CD4-positive, alpha-beta T cell treated with Interleukin-17A for 4 hours (primary cell): ENCODE data around the gene PCDHGA4.
"Not testable (repeated sequence)": the region's sequence is repeated elsewhere in the genome, so short reads cannot be mapped to it uniquely, and the experiment has no call there.

Experiments used
- DNase-seq: peaks from one replicate; pipeline ENCODE4 v3.0.0-alpha.2; 2020; ENCODE audit warnings: mixed read lengths

The PCDHGA4 gene

DNA sequence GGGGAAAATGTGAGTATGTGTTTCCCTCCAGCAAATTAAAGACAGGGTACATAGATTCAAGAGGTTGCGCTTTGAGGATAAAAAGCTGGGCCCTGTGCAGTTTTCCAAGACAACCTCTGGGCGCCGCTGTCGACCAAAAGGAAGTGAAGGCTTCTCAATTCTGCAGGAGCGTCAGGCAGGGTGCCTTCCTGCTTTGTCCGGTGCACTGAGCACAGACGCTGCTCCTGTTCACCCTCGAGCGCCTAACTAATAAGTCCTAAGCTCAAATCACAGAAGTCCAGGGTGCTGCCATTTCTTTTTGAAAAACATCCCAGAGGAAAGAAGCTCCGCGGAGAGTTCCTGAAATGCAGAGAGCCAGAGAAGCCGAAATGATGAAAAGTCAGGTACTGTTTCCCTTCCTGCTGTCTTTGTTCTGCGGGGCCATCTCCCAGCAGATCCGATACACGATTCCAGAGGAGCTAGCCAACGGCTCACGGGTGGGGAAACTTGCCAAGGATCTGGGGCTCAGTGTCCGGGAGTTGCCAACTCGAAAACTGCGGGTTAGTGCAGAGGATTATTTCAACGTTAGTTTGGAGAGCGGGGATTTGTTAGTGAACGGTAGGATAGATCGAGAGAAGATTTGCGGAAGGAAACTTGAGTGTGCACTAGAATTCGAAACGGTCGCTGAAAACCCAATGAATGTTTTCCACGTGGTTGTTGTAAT, 4.8 kb upstream of the PCDHGA4 start, which contains the start of gene PCDHGB1:
PCDHGB1 (plus strand) TSS at position 183 of the 703 bp plus-strand sequence; CDS start at position 345, 162 bp downstream.
- peak; percentile 44 for DNase-seq

DNA sequence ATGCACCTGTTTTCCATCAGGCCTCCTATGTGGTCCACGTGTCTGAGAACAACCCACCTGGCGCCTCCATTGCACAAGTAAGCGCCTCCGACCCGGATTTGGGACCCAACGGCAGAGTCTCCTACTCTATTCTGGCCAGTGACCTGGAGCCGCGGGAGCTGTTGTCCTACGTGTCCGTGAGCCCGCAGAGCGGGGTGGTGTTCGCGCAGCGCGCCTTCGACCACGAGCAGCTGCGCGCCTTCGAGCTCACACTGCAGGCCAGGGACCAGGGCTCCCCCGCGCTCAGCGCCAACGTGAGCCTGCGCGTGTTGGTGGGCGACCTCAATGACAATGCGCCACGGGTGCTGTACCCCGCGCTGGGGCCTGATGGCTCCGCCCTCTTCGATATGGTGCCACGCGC, 3.2 kb upstream of the PCDHGA4 start:
- DNase-seq: no peak

DNA sequence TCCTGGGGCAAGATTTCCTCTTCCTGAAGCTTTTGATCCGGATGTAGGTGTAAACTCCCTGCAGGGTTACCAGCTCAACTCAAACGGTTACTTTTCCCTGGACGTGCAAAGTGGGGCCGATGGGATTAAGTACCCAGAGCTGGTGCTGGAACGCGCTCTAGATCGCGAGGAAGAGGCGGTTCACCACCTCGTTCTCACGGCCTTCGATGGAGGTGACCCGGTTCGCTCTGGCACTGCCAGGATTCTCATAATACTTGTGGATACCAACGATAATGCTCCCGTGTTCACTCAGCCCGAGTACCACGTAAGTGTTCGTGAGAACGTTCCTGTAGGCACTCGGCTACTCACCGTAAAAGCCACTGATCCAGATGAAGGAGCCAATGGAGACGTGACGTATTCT, 820 bp downstream of the PCDHGA4 start:
- no peak for DNase-seq

DNA sequence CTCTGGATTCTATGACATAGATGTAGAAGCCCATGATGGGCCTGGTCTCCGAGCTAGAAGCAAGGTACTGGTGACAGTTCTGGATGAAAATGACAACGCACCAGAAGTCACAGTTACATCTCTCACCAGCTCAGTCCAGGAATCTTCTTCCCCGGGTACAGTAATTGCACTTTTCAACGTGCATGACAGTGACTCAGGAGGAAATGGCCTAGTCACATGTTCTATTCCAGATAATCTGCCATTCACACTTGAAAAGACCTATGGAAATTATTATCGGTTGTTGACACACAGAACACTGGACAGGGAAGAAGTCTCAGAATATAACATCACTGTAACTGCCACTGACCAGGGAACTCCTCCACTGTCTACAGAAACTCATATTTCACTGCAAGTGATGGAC, 1.3 kb downstream of the PCDHGA4 start:
- no peak for DNase-seq

DNA sequence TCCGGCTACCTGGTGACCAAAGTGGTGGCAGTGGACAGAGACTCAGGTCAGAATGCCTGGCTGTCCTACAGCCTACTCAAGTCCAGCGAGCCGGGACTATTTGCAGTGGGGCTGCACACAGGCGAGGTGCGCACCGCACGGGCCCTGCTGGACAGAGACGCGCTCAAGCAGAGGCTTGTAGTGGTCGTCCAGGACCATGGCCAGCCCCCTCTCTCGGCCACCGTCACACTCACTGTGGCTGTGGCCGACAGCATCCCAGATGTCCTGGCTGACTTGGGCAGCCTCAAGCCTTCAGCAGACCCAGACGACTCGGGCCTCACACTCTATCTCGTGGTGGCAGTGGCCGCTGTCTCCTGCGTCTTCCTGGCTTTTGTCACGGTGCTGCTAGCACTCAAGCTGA, 2.1 kb downstream of the PCDHGA4 start:
- DNase-seq: no peak

DNA sequence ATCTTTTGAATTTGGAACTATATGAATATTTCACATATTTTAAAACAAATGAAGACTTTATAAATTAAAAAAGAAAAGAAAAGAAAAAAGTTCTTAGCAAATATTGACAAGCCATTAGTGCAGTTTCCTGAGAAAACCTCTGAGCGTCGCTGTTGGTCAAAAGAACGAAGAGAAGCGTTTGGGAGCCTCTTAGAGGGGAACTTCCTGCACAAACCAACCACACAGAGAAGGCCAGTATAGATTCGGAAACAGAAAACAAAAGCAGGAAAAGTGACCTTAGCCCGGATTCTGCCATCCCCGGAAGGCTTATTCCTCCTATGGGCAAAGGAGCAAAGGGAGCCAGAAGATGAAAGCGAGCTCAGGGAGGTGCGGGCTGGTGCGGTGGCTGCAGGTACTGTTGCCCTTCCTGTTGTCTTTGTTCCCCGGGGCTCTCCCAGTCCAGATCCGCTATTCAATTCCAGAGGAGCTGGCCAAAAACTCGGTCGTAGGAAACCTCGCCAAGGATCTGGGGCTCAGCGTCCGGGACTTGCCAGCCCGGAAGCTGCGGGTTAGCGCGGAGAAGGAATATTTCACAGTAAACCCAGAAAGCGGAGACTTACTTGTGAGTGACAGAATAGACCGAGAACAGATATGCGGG, 5.1 kb downstream of the PCDHGA4 start, which contains the start of gene PCDHGB2:
PCDHGB2 (plus strand) TSS at position 205 of the 637 bp plus-strand sequence; CDS start at position 347, 142 bp downstream.
- no peak for DNase-seq

DNA sequence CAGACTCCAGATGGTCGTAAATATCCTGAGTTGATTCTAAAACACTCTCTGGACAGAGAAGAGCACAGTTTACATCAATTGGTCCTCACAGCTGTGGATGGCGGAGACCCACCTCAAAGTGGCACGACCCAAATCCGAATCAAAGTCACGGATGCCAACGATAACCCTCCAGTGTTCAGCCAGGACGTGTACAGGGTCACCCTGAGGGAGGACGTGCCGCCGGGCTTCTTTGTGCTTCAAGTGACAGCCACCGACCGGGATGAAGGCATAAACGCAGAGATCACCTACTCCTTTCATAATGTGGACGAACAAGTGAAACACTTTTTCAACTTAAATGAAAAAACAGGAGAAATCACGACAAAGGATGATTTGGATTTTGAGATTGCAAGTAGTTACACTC, 5.9 kb downstream of the PCDHGA4 start:
- DNase-seq: no peak

DNA sequence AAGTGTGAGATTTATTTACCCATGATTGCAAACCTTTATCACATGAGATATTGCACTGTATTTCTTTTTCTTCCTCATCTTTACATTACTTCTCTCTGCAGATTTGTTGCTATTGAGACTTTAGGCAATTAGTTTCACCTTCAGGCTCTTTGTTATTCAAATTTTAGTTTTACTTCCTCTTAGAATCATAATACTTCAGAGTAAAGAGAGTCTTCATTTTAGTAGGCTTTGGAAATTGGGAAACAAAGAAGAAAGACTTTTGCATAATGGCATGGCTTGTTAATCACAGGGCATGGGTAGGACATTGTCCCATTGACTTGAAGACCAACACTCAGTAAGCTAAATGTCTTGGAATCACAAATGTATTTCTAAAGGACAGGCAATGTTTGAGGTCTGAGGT, 7.9 kb downstream of the PCDHGA4 start:
- no peak for DNase-seq

DNA sequence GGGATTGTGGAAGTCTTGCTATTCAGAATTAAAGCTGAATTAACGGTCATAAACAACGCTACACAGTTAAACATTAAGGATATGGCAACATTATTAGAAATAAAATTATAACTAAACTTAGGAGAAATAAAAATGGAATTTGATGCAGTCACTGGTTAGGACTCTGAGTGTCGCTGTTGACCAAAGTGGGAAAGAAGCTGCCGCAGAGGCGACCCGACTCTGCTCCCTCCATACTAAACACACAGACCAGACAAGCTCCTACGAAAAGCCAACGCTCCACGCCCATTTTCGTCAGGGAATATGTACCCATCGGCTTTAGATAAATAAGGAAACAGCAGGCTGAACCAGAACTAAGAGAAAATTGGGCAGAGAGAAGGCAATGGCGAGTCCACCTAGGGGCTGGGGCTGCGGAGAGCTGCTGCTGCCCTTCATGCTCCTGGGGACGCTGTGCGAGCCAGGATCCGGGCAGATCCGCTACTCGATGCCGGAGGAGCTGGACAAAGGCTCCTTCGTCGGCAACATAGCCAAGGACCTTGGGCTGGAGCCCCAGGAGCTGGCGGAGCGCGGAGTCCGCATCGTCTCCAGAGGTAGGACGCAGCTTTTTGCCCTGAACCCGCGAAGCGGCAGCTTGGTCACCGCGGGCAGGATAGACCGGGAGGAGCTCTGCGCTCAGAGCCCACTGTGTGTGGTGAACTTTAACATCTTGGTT, 9.3 kb downstream of the PCDHGA4 start, which contains the start of gene PCDHGA5:
PCDHGA5 (plus strand) TSS at position 211 of the 709 bp plus-strand sequence; CDS start at position 380, 169 bp downstream.
- no peak for DNase-seq

DNA sequence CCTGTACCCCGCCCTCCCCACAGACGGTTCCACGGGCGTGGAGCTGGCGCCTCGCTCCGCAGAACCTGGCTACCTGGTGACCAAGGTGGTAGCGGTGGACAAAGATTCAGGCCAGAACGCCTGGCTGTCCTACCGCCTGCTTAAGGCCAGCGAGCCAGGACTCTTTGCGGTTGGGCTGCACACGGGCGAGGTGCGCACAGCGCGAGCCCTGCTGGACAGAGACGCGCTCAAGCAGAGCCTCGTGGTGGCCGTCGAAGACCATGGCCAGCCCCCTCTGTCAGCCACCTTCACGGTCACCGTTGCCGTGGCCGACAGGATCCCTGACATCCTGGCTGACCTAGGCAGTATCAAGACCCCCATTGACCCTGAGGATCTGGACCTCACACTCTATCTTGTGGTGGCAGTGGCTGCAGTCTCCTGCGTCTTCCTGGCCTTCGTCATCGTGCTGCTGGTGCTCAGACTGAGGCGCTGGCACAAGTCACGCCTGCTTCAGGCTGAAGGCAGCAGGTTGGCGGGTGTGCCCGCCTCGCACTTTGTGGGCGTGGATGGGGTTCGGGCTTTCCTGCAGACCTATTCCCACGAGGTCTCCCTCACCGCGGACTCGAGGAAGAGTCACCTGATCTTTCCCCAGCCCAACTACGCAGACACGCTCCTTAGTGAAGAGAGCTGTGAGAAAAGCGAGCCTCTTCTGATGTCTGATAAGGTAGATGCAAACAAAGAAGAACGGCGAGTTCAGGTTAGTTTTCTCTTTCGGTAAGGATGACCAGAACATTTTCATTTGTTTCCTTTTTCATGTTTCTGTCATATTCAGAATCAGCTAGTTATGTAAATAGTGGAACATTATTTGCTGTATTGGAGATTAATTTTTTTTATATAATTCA, 11.4 kb downstream of the PCDHGA4 start:
- DNase-seq: no peak

DNA sequence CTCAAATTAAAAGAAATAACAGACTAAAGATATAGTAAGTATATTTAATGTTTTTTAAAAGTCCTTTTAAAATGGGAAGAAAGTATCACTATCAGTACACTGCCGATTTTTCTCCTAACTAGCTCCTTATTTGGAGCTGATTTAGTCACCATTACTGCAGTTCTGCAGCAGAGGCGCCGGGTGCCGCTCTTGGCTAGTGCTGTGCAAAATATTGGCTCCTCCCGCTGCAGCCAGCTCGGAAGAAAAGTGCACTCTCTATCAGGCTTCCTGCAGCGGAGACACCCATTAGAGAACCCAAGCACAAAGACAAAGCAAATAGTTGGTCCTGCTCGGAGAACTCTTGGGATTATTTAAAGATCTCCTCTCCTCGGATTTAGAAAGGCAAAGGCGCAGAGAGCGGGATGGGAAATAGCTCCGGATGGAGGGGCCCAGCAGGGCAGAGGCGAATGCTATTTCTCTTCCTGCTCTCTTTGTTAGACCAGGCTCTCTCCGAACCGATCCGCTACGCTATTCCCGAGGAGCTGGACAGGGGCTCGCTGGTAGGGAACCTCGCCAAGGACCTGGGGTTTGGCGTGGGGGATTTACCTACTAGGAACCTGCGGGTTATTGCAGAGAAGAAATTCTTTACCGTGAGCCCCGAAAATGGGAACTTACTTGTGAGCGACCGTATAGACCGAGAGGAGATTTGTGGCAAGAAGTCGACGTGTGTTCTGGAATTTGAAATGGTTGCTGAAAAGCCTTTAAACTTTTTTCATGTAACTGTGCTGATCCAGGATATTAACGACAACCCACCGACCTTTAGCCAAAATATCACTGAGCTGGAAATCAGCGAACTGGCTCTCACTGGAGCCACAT, 15.4 kb downstream of the PCDHGA4 start, which contains the start of gene PCDHGB3:
PCDHGB3 (plus strand) TSS at position 249 of the 855 bp plus-strand sequence; CDS start at position 402, 153 bp downstream.
- DNase-seq: peak; percentile 34

DNA sequence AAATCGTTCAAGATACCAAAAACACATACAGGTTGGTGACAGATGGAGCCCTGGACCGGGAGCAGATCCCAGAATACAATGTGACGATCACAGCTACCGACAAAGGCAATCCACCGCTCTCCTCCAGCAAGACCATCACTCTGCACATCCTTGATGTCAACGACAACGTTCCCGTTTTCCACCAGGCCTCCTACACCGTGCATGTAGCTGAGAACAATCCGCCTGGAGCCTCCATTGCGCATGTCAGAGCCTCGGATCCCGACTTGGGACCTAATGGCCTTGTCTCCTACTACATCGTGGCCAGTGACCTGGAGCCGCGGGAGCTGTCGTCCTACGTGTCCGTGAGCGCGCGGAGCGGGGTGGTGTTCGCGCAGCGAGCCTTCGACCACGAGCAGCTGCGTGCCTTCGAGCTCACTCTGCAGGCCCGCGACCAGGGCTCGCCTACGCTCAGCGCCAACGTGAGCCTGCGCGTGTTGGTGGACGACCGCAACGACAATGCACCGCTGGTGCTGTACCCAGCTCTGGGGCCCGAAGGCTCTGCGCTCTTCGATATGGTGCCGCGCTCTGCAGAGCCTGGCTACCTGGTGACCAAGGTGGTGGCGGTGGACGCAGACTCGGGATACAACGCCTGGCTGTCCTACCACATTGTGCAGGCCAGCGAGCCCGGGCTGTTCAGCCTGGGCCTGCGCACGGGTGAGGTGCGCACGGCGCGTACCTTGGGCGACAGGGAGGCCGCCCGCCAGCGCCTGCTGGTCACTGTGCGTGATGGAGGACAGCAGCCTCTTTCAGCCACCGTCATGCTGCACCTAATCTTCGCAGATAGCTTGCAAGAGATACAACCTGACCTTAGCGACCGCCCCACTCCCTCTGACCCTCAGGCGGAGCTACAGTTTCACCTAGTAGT, 17.0 kb downstream of the PCDHGA4 start:
- DNase-seq: no peak

DNA sequence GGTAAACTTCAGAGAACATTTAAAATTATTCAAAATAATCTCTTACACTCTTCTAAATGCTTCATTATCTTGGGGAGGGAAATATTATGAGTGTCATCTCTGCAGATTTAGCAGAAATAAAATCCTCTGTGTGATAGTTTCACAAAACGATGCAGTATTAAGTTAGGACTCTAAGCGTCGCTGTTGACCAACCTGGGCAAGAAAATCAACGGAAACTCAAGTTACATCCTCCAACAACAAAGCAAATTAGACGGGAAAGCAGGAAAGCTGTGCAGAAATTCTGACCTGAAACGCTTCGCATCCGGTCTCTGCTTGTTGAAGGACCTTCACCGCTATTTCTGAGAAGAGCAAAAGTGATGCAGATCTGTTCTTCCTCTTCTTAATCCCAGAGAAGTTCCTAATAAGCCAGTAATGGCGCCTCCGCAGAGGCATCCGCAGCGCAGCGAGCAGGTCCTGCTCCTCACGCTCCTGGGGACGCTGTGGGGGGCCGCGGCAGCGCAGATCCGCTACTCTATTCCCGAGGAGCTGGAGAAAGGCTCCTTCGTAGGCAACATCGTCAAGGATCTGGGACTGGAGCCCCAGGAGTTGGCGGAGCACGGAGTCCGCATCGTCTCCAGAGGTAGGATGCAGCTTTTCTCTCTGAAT, 19.0 kb downstream of the PCDHGA4 start, which contains the start of gene PCDHGA6:
PCDHGA6 (plus strand) TSS at position 219 of the 645 bp plus-strand sequence; CDS start at position 412, 193 bp downstream.
- no peak for DNase-seq

DNA sequence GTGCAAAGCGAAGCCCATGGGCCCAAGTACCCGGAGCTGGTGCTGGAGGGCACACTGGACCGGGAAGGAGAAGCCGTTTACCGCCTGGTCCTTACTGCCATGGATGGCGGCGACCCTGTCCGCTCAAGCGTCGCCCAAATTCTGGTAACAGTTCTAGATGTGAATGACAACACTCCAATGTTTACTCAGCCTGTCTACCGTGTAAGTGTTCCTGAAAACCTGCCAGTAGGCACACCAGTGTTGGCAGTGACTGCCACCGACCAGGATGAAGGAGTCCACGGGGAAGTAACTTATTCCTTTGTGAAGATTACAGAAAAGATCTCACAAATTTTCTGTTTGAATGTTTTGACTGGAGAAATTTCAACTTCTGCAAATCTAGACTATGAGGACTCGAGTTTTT, 19.8 kb downstream of the PCDHGA4 start:
- DNase-seq: no peak

DNA sequence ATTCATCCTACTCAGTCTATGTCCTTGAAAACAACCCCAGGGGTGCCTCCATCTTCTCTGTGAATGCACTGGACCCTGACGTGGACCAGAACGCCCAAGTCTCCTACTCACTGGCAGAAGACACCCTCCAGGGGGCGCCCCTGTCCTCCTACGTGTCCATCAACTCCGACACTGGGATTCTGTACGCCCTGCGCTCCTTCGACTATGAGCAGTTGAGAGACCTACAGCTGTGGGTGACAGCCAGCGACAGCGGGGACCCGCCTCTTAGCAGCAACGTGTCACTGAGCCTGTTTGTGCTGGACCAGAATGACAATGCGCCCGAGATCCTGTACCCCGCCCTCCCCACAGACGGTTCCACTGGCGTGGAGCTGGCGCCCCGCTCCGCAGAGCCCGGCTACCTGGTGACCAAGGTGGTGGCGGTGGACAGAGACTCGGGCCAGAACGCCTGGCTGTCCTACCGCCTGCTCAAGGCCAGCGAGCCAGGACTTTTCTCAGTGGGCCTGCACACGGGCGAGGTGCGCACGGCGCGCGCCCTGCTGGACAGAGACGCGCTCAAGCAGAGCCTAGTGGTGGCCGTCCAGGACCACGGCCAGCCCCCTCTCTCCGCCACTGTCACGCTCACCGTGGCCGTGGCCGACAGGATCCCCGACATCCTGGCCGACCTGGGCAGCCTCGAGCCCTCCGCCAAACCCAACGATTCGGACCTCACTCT, 20.8 kb downstream of the PCDHGA4 start:
- DNase-seq: not testable (repeated sequence)

DNA sequence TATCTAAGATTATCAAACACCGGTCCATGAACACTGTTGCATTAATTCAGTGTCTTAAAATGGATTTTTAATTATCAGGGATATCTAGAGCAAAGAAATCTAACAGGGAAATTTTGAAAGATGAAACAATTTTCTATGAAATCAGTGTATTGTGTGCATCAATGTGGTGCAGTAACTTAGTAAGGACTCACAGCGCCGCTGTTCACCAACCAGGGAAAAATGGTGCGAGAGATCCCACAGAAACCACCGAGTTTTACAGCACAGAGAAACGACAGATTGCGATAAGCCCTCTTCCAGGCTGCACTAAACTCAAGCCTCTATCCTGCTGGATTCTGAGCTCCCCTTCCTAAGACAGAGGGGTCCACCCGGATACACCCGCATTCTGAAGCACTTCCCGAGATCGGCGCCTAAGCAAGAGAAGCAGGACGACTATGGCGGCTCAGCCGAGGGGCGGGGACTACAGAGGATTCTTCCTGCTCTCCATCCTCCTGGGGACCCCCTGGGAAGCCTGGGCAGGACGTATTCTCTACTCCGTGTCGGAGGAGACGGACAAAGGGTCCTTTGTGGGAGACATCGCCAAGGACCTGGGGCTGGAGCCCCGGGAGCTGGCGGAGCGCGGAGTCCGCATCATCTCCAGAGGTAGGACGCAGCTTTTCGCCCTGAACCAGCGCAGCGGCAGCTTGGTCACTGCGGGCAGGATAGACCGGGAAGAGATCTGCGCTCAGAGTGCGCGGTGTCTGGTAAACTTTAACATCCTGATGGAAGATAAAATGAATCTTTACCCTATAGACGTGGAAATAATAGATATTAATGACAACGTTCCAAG, 27.9 kb downstream of the PCDHGA4 start, which contains the start of gene PCDHGA7:
PCDHGA7 (plus strand) TSS at position 274 of the 826 bp plus-strand sequence; CDS start at position 432, 158 bp downstream.
- DNase-seq: no peak

DNA sequence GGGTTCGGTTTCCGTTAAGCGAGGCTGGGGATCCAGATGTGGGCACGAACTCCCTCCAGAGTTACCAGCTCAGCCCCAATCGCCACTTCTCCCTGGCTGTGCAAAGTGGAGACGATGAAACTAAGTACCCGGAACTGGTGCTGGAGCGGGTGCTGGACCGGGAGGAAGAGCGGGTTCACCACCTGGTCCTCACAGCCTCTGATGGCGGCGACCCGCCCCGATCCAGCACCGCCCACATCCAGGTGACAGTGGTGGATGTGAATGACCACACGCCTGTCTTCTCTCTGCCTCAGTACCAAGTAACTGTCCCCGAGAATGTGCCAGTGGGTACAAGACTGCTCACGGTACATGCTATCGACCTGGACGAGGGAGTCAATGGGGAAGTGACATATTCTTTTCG, 28.5 kb downstream of the PCDHGA4 start:
- no peak for DNase-seq
